NCI-H2196 (cell line): ENCODE measurements around the gene ARMC6.
A peak's percentile ranks its signal among the peaks of the same experiment; 100 is the strongest.

Experiments used
- DNase-seq: peaks from one replicate; lab custom pipeline; 2025; ENCODE audit not compliant: unreplicated experiment; lab: John Stamatoyannopoulos, UW

The ARMC6 gene

DNA sequence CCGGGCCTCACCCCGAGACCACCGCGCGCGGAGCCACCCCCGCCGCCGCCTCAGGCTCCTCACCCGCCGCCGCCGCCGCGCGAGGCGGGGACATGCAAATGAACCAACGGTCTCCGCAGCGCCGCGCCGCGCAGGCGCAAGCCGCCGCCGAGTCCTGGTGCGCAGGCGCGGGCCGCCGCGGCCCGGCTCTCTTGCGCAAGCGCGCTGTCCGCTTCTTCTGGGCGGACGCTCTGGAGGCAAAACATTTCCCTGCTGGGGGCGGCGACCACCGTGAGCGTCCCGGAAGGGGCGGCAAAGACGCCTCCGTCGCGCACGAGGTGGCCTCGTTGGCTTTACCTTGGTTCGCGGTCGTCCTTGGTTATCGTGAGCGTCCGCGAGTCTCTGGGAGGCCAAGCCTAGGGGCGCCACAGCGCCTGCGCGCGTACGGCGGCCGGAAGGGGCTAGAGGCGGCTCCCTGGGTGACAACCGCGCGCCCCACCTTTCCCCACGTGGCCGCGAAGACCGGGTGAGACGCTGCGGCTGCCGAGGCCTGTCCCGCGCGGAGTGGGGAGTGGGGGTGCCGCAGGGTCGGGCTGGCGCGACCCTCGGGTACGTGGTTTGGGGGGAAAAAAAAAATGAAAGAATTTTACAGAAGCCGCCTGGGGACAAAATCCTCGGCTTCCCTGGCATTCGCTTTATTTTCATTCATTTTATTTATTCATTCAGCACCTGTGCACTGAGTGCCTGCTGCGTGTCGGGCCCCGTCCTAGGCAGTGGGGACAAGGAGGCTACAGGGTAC, at the start of gene ARMC6, which contains the start of gene SUGP2:
ARMC6 (plus strand) TSS at position 178 of the 778 bp plus-strand sequence. CDS start 607 bp downstream, outside the sequence.
SUGP2 (minus strand) TSS at position 92 of the 778 bp plus-strand sequence. CDS start 2,446 bp downstream, outside the sequence.
- DNase-seq: peak; percentile 90

DNA sequence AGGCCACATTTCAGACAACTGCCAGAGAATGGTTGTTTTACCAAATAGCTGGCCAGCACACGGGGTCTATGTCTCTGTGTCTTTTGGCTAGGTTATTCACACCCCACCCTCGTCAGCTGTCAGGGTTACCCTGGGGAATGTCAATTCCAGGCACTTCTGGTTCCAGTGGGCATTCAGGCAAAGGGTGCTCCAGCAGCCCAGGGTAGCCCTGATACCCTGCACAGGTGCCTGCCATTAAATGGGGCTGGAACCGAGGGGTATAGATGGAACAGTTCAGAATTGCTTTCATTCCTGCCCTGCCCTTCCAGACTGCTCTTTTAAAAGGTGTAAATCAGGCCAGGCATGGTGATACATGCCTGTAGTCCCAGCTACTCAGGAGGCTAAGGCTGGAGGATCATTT, 49.2 kb upstream of the ARMC6 start:
- DNase-seq: no peak

DNA sequence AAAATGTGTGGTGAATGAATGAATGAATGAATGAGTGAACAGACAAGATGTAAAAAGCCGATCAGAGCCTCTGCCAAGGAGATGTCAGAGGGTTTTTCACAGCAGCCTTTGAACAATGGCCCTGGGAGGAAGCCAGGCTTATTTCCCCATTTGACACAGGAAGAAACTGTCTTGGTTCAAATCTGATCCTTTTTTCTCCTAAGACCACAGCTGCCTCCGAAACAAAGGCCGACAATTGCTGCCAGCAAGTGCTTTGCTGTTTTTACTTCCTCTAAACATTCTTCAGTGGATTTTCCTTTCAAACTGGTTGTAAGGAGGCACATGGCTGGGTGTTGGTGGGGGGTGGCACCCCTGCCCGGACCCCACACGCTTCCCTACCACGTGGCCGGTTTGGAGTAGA, 48.1 kb upstream of the ARMC6 start:
- DNase-seq: no peak

- no peak for DNase-seq
These were observed 45.9 kb upstream of the ARMC6 start for GRCh38 chr19:18987456-18987855.

GRCh38 chr19:18989316-18989715, 44.1 kb upstream of the ARMC6 start:
- no peak for DNase-seq

DNA sequence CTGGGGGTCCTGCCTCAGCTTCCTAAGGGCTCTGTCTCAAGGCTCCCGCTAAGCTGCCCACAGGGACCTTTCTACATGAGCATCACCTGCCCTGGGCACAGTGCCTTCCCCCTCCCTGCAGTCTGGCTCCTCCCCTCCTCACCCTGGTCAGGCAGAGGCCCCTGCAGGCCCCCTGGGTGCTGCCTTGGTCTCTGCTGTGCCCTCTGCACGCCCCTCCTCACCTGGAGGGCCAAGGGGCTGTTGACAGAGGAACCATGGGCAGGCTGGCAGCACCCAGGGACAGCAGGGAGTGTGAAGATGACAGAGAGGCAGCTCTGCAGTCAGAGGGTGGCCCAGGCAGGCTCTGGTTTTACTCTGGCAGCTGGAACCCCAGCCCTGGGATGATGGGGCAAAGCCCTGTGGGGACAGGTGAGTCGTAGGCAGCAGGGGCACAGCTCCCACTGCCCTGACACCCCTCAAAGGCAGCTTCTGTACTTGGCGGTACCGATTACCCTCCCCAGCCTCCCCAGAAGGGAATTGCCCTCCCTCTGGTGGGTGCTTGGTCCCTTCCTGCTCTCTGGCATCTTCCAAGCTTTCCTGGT, 43.2 kb upstream of the ARMC6 start:
- DNase-seq: no peak

DNA sequence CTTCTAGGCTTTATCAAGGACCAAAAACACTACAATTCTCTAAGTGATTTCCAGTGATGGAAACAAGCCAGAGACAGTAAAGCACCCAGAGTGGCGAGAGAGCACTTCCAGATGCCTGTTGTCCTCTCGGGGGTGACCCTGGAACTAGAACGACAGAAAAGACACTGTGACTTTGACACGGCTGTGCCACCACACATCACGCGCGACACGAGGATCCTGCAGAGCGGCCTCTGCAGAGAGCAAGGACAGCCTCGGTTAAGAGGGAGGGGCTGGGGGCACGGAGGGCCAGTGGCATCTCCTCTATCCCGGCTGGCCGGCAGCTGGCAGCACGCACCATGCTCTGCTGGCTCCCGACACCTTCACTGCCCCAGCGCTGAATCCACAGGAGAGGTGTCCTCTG, 42.4 kb upstream of the ARMC6 start:
- no peak for DNase-seq

- DNase-seq: no peak
These were observed 41.9 kb upstream of the ARMC6 start for GRCh38 chr19:18991468-18991867.

DNA sequence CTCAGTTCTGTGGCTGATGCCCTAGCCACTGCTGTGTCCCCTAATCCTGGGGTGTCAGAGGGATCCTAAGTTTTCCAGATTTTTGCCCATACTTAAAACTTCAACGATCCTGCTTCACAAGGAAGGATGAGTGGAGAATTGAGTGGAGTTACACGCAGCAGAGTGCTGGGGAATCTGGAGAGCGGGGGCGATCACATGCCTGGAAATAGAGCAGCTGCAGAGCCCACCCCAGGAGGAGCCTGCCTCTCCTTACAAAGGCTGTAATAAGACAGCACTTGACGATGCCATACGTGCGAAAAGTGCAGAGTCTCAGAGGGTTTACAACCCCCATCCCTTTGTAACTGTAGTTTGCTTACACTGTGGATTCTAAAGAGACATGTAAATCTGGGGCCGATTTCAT, 40.7 kb upstream of the ARMC6 start:
- DNase-seq: no peak

GRCh38 chr19:18993115-18993514, 40.3 kb upstream of the ARMC6 start:
- no peak for DNase-seq

GRCh38 chr19:18995804-18996241, 37.6 kb upstream of the ARMC6 start:
- DNase-seq: peak; percentile 62

GRCh38 chr19:18996351-18996750, 37.1 kb upstream of the ARMC6 start:
- DNase-seq: no peak

- DNase-seq: no peak
These were observed 36.5 kb upstream of the ARMC6 start for GRCh38 chr19:18996796-18997394.

DNA sequence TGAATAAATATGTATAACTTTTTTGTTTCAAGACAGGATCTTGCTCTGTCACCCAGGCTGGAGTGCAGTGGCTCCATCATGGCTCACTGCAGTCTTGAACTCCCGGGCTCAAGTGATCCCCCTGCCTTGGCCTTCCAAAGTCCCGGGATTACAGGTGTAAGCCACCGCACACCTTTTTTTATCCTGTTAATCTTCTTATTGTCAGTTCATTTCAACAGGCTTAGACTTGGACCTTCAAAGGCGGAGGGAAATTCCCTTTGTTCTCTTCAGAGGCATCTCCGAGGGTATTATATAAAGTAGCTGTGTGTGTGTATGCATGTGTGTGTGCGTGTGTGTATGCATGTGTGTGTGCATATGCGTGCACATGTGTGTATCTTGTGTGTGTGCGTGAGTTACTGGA, 35.1 kb upstream of the ARMC6 start:
- no peak for DNase-seq

DNA sequence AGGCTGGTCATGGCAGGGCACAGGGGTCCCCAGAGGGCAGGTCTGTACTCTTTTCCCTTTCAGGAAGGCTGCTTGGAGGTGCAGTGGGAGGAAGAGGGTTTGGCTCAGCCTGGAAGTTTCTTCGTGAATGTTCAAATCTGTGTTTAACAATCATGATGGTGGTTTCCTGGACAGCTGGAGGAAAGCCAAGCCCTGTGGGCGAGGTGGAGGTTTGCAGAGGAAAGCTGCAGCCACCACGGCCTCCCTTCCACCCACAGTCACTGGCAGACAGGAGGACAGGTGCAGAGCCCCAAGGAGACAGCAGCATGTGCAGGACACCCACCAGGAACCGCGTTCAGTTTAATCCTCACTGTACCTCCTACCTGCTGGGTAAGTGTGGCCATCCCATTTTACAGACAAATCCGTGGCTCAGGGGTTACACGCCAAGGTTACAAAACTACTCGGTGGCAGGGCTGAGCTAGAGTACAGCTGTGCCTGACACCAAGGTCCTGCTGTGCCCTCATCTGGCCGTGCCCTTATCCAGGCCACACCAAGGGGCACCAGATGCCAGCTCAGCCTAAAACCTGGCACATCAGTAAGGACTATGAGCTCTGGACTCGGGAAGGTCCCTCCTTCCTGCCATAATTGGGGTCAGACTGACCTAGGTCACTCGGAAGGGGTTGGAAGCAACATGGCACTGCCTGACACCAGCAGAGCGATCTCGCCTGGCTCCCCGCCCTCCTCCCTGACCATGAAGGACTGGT, 34.2 kb upstream of the ARMC6 start:
- DNase-seq: no peak

GRCh38 chr19:18999896-19000620, 33.3 kb upstream of the ARMC6 start:
- DNase-seq: peak; percentile 15

DNA sequence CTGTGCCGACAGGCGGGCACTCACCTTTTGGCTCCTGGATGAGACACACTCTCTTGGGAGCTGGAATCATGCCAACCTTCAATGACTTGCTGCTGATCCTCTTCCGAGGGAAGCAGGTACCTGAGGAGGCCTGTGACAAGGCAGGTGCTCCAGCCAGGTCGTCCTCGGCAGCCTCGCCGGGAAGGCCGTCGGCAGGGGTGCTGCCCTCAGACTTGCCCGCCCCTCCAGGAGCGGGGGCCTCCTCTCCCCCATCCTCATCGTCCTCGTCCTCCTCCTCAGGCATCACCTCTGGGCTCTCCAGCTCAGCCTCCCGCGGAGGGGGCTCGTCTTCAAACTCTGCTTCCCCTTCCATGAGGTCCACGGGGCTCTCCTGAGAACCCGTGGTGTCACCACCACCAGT, 29.3 kb upstream of the ARMC6 start:
- no peak for DNase-seq

DNA sequence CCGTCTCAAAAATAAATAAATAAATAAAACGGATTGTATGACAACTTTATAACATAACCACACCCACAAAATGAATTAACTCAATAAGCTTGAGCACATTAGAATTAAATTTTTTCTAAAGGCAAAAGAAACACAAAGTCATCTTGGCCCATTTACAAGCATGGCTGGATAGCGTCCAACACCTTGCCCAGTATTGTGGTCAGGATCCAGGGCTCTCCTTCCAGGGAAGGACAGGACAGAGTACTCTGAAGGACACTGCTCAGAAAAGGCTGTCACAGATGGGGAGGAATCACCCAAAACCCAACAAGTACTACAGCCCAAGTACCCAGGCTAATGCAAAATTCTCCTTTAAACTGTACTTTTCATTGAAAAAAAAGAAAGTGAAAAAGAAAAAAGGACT, 27.2 kb upstream of the ARMC6 start:
- no peak for DNase-seq

- DNase-seq: no peak
These were observed 23.5 kb upstream of the ARMC6 start for GRCh38 chr19:19009951-19010350.

DNA sequence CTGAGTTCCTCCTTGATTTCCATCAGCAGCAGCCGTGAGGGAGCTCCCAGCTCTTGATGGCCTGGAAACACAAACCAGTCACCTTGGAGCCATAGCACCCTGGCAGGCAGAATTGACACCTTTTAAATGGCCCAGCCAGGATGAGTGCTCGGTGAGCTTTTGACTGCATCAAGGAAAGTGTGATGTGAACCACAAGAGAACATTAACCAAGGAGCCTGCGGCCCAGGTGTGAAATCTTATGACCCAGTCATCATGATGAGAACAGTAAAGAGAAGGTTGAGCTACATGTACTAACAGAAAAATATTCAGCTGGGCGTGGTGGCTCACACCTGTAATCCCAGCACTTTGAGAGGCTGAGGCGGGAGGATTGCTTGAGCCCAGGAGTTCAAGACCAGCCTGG, 22.9 kb upstream of the ARMC6 start:
- DNase-seq: no peak

DNA sequence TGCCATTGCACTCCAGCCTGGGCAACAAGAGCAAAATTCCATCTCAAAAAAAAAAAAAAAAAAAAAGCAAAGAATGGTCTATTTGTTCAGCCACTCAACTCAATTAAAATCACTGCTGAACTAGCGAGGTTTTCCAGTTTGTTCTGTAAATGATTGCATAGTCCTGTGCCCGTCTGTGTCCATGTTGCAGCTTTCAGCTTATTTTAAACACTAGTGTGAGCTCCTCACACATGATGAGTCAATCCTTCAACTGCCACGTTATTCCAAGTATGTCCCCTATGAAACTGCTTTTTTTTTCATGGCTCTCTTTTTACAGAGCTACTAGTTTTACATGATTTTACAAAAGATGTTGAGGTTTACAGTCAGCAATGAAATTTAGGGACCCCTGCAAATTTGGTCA, 12.3 kb upstream of the ARMC6 start:
- DNase-seq: no peak
